SHP77 (cell line): ENCODE data around the gene ALPP.

Source experiments
- DNase-seq, 2 experiments: peaks; one replicate each; lab custom pipeline; 2025; lab: John Stamatoyannopoulos, UW

The ALPP gene

GRCh38 chr2:232341061-232341738 is 37.4 kb upstream of the ALPP start:
- DNase-seq, result no peak

DNA sequence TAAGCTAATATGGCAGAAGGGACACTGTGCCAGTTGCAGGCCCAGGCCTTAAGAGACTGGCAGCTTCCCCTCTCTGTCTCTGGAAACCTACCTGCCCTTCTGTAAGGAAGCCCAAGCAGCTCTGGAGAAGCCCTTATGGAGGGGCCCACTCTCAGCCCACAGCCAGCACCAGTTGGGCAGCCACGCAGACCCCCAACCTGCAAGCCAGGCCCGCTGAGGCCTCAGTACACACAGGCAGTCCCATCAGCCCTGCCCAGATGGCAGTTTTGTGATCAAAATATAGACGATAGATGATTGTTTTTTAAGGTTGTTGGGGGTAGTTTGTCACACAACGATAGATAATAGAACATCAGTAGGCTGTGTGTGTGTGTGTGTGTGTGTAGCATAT is 36.8 kb upstream of the ALPP start:
- no peak for DNase-seq

GRCh38 chr2:232342635-232343565 is 35.7 kb upstream of the ALPP start:
- peak; percentile 36 to 60 for DNase-seq

- no peak for DNase-seq
Observed at GRCh38 chr2:232343821-232344220, 34.7 kb upstream of the ALPP start.

GRCh38 chr2:232345251-232345650 is 33.3 kb upstream of the ALPP start:
- no peak for DNase-seq

DNA sequence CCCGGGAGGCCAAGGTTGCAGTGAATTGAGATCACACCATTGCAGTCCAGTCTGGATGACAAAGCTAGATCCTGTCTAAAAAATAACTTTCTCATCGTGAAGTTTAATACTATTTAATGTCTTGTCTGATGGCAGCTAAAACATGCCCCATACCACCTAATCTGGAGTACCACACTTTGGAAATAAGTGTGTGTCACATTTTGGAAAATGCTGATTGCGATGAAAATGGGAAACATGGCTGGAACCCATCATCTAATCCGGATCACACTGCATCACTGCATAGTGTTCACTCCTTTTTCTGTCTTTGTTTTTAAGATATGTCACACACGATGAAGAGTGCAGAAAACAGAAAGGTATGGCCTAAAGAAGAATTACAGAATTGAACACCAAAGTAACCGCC is 31.2 kb upstream of the ALPP start:
- no peak for DNase-seq

GRCh38 chr2:232348936-232349335 is 29.6 kb upstream of the ALPP start:
- no peak for DNase-seq

- no peak for DNase-seq
Observed at GRCh38 chr2:232349546-232349945, 29.0 kb upstream of the ALPP start.

DNA sequence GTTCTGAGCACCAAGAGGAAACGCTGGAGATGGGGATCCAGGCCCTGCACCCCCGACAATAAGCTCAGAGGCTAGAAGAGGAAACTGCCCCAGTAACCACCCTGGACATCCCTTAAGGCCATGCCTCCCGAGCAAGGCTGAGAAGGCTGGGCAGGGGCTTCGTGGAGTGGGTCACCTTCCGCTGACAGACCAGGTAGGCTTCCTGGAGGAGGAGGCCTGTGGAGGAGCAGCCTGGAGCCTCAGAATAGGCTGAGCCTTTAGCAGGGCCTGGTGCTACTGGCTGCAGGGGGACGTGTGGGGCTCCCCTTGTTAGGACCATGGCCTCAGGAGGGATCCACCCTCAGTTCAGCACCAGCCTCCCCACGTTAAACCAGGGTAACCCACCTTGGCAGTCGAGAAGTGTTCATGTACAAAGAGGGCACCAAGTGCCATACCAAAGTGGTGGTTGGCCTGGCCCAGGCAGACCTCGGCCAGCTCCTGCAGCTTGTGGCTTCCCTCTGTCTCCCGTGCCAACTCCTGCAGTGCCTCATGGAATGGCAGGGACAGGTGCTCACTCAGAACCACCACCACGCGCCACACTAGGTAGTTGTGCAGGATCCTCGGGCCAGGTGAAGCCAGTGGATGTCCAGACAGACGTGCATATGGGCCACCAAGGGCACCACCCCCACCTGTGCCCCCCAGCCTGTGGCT is 28.5 kb upstream of the ALPP start:
- no peak for DNase-seq

DNA sequence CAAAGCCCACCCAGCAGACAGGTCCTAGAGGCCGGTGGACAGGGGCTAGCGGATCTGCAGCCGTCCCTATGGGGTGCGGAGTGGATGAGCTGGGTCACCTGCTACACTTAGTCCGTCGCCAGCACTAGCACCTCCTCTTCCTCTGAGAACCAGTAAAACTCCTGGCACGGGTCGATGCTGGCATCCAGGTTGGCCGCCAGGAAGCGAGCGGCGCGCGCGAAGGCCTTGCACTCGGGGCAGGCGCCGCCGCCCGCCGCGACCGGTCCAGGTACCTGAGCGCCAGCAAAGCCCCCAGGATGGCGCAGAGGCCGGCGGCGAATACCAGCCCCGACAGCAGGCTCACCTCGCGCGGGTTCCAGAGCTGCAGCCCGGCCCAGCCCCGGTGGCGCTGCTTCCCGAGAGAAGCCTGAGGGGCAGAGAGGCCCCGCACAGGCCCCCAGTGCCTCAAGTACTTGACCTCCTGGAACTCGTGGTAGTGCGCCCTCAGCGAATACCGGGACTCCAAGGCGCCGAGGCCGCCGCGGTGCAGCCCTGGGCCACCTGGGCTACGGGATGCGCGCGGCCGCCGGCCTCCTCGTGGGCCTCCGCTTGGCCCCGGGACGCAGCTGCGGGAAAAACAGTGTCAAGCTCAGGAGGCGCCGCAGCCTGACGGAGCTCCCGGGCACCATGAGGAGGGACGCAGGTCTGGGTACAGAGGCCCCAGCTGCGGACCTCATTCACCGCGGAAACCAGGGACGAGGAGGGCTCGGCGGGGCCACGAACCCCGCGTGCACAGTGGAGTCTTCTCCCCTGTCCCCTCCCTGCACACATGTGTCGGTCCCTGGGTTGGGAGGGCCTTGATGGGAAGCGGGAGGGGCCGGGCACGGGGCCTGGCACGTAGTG is 27.5 kb upstream of the ALPP start:
- DNase-seq, result no peak

DNA sequence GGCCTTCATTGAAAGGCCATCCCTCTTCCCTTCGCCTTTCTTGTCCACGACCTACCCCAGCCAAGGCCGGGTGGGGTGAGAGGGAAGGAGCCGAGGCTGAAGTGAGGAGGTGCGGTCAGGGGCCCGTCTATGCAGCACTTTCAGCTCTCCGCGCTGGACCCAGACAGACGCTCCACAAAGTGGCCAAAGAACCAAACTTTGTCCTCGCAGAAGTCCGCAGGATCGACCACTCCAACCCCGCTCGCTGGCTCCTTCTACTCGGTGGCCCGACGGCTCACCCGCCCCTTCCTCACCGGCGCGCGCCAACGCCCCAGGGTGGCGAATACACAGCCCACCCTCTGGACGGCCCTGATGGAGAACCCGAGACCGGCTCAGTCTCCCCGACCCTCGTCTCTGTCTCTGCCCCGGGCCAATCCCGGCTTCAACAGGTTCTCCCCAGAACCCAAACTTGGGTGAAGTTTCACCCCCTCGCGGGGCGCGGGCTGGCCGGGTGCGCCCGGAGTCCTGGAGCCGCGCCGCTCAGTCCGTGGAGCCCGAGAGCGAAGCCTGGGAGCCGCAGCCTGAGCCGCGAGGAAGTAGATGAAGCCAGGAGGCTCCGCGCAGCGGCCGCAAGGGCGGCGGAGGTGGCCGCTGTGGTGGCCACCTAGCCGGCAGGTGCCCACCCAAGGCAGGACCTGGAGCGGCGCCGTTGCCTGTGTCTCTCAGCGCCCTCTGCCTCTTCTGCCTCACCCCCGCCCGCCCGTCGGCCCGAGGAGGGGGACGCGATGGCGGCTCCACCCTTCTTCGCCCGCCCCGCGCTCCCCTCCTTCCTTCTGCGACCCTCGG is 26.7 kb upstream of the ALPP start:
- no peak for DNase-seq

DNA sequence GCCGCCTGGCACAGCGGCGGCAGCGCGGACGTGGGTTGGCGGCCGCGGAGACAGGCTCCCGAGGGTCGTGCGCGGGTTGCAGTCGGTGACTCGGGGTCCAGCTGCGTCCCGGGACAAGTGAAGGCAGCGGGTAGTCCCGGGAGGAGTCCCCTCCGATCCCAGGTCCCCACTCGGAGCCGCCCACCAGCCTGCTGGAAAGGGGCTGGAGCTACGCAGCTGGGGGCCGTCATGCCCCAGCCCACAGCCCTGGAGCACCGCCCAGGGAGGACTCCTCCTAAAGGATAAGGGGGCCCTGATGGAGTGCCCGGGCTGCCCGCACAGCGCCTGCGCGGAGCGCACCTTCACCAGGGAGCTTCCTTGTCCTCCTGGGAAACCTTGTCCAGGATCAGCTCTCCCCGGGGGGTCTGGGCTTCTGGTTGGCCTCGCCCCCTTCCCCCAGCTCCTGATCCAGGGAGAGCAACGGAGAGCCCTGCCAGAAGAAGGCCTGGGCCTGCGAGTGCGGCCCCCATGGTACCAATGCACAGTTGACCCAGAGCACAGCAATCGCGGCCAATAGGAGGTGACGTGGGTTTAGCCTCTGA is 25.9 kb upstream of the ALPP start:
- DNase-seq, result no peak

DNA sequence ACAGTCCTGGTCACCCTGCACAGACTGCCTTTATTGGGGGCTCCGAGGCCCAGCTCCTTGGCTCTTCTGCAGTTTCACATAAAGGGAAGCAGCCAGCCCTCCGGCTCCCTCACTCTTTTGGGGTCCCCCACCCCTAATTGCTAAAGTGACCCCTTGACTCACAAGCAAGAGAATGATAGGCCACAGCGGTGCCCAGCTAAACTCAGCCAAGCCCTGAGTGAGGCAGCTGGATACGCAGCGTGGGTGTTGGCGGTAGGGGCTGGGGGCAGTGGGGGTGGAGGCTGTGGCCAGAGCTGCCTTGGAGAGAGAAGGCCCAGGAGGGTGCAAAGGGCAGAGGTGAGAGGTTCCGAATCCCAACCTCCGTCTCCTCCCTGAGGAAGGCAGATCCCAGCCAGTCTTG is 25.5 kb upstream of the ALPP start:
- DNase-seq, result no peak

GRCh38 chr2:232353660-232354059 is 24.9 kb upstream of the ALPP start:
- no peak for DNase-seq

DNA sequence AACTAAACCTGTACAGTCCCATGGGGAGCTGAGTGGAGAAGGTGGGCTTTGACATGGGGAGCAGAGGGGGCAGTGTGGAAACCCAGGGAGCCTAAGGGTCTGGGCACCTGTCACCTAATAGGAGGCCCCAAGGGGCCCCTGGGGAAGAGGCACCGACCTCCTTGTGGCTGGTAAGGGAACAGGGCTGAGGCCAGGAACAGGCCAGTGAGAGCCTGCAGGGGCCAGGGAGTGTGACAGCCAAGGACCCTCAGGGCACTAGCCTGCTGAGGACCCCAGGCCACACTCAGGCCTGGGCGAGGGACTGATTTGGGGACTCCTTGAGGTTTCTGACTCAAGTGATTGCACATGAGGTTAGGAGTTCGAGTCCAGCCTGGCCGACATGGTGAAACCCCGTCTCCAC is 24.5 kb upstream of the ALPP start:
- DNase-seq, result no peak

GRCh38 chr2:232361646-232362045 is 16.9 kb upstream of the ALPP start:
- no peak for DNase-seq

DNA sequence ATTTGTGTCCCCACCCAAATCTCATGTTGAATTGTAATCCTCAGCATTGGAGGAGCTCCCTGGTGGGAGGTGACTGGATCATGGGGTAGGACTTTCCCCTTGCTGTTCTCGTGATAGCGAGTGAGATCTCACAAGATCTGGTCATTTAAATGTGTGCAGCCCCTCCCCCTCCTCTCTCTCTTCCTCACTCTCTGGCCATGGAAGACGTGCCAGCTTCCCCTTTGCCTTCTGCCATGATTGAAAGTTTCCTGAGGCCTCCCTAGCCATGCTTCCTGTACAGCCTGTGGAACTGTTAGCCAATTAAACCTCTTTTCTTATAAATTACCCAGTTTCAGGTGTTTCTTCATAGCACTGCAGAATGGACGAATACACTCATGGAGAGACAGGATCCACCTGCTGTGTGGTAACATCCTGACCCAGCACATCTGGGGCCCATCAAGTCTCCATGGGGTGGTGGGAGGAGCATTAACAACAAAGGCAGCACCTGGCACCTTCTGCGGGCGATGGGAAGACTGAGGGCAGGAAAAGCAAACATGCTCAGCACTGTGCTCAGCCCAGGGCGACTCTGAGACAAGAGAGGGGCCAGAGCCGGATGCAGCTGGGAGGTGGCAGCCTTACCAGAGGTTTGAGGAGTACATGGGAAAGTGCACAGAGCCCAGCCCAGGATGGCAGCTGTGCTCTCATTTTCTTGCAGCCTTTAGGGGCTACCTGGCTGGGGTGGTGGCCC is 16.2 kb upstream of the ALPP start:
- DNase-seq, result peak; percentile 54 to 79

DNA sequence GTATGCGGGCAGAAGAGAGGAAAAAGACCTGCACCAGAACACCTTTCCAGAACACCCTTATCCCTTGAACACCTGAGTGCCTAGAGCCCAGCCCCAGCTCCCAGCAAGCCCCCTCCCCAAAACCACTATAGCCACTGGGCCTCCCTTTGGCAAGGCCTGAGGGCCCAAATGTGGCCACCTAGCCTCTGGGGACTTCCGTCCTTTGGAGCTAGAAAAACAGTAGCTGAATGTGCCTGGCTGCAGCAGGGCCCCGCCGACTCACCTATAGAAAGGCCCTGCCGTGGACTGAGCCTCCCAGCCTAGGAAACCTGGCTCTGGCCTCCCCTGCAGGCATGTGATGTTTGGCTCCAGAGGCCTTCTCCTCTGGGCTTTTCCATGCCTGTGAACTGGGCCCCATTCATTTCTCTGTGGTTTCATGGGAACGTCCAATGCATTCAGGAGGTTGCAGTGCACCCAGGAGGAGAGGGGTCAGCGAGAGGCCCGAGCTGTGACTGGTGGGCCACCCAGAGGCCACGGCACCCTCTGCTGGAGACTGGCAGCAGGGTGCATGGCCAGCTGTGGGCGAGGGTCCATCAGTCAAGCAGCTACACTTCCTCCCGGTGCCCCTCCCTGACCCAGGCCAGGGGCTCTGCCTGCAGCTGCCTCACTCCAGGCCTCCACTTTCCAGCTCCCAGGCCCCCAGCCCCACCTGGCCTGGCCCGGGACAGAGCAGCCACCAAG is 15.3 kb upstream of the ALPP start:
- DNase-seq, result peak in 1 of 2 experiments; percentile 2
